GM18909 (cell line): ENCODE results near the gene GNL3.
A peak's percentile ranks its signal among the peaks of the same experiment; 100 is the strongest.
"Not testable (repeated sequence)": the region's sequence is repeated elsewhere in the genome, so short reads cannot be mapped to it uniquely, and the experiment has no call there.

ENCODE experiments used
- ATAC-seq: cut with Tn5 transposase; IDR thresholded peaks from one replicate; pipeline ENCODE4 v1.9.1; 2021; ENCODE audit warnings: mild to moderate bottlenecking; ENCODE audit not compliant: unreplicated experiment, poor library complexity

Gene GNL3

GRCh38 chr3:52685709-52686691 is at the start of gene GNL3, which contains the start of gene PBRM1:
TSS of gene GNL3 (plus strand) at chr3:52686032. CDS start at chr3:52686093, 61 bp downstream.
TSS of gene PBRM1 (minus strand) at chr3:52685913.
- ATAC-seq, result peak; percentile 82

GRCh38 chr3:52636673-52637072 is 49.2 kb upstream of the GNL3 start:
- ATAC-seq, result no peak

- no peak for ATAC-seq
Observed at GRCh38 chr3:52645549-52645948, 40.3 kb upstream of the GNL3 start.

GRCh38 chr3:52649461-52650210 is 36.2 kb upstream of the GNL3 start:
- ATAC-seq, result no peak

- no peak for ATAC-seq
Observed at GRCh38 chr3:52650439-52650838, 35.4 kb upstream of the GNL3 start.

- no peak for ATAC-seq
Observed at GRCh38 chr3:52651592-52651991, 34.2 kb upstream of the GNL3 start.

GRCh38 chr3:52655895-52656294 is 29.9 kb upstream of the GNL3 start:
- ATAC-seq, result no peak

GRCh38 chr3:52660046-52660445 is 25.8 kb upstream of the GNL3 start:
- no peak for ATAC-seq

- ATAC-seq, result no peak
Observed at GRCh38 chr3:52663098-52663497, 22.7 kb upstream of the GNL3 start.

- peak; percentile 74 for ATAC-seq
Observed at GRCh38 chr3:52670621-52671521, 15.0 kb upstream of the GNL3 start.

GRCh38 chr3:52671676-52672075 is 14.2 kb upstream of the GNL3 start:
- ATAC-seq, result no peak

- ATAC-seq, result not testable (repeated sequence)
Observed at GRCh38 chr3:52676201-52676600, 9.6 kb upstream of the GNL3 start.

GRCh38 chr3:52678265-52679198 is 7.3 kb upstream of the GNL3 start:
- ATAC-seq, result no peak

GRCh38 chr3:52679199-52679538 is 6.7 kb upstream of the GNL3 start:
- ATAC-seq, result no peak

- no peak for ATAC-seq
Observed at GRCh38 chr3:52679811-52680210, 6.0 kb upstream of the GNL3 start.

GRCh38 chr3:52681596-52681995 is 4.2 kb upstream of the GNL3 start:
- no peak for ATAC-seq

- no peak for ATAC-seq
Observed at GRCh38 chr3:52682016-52682415, 3.8 kb upstream of the GNL3 start.

- ATAC-seq, result no peak
Observed at GRCh38 chr3:52683611-52684010, 2.2 kb upstream of the GNL3 start.

- ATAC-seq, result no peak
Observed at GRCh38 chr3:52684184-52684583, 1.6 kb upstream of the GNL3 start.
